Breast epithelium (tissue), 3 donors: ENCODE data around the gene POM121L2.

Experiments
- POLR2A ChIP-seq: fragments of 450-650 bp; IDR thresholded peaks from one replicate; pipeline ENCODE4 v1.6.1; 2016; ENCODE audit warnings: antibody characterized with exemption, mild to moderate bottlenecking, moderate library complexity
- POLR2AphosphoS5 ChIP-seq, 3 donors: sonication (generic); formaldehyde crosslinking; IDR thresholded peaks; one replicate each; pipeline ENCODE4 v1.6.1; 2017; ENCODE audit warnings: antibody characterized with exemption in 3 of 3
- TF ChIP-seq, protein P1 (sequence below), 3 donors: fragments of 450-650 bp; IDR thresholded peaks; one replicate each; pipeline ENCODE4 v1.5.1; 2016 to 2017; ENCODE audit warnings: antibody characterized with exemption in 3 of 3, mild to moderate bottlenecking in 3 of 3, moderate library complexity in 3 of 3

DNA sequence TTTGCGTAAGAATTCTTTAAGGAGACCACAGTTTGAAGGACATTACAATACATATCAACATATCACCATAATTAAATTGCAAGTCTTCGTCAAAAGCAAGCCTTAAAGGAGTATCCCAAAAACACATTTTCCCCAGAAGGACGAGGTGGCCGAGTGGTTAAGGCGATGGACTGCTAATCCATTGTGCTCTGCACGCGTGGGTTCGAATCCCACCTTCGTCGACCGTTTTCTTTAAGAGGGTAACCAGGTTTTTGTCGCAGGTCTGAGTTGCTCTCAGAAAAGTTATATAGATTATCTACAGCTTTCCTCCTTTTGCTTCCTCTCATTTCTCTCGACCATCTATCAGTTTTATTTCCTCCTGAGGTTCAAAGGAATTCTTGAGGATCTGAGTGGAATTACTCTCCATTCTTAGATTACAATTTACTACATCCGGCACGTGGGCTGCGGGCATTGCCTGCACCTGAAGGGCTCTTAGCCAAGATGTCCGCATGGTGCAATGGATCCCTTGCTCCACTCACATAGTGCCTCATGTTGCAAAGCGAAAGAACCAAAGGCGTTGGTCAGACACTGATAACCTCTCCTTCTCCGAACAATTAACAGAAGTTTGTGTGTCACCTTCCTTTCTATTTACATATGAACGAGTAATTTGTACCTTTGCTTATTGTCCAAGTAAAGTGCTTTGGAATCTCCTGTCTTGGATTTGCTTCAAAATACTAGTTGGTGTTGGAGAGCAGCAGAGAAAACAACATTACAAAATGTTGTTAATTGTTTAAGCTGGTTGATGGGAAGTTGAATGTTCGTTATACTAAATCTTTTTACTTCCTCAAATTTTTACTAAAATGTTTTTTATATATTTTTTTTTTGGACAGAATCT, 14.0 kb downstream of the POM121L2 start:
- TF ChIP-seq POLR2A, result no peak
- TF ChIP-seq, protein P1, sequence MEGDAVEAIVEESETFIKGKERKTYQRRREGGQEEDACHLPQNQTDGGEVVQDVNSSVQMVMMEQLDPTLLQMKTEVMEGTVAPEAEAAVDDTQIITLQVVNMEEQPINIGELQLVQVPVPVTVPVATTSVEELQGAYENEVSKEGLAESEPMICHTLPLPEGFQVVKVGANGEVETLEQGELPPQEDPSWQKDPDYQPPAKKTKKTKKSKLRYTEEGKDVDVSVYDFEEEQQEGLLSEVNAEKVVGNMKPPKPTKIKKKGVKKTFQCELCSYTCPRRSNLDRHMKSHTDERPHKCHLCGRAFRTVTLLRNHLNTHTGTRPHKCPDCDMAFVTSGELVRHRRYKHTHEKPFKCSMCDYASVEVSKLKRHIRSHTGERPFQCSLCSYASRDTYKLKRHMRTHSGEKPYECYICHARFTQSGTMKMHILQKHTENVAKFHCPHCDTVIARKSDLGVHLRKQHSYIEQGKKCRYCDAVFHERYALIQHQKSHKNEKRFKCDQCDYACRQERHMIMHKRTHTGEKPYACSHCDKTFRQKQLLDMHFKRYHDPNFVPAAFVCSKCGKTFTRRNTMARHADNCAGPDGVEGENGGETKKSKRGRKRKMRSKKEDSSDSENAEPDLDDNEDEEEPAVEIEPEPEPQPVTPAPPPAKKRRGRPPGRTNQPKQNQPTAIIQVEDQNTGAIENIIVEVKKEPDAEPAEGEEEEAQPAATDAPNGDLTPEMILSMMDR (IDR thresholded peaks at IDR 0.05), result no peak
- no peak for TF ChIP-seq POLR2AphosphoS5 (IDR thresholded peaks at IDR 0.05)
